DOHH2 (cell line): ENCODE measurements around the gene RNU6-8.

ENCODE experiments used
- CTCF ChIP-seq: fragments of 200-600 bp; sonication (generic); IDR thresholded peaks from one replicate; pipeline ENCODE4 v1.5.1; 2014; ENCODE audit warnings: antibody characterized with exemption, mild to moderate bottlenecking, low read depth, low read length; ENCODE audit not compliant: poor library complexity, severe bottlenecking
- EZH2phosphoT487 ChIP-seq: fragments of 200-600 bp; sonication (generic); IDR thresholded peaks from 2 replicates; pipeline ENCODE4 v1.6.1; 2017; ENCODE audit warnings: borderline replicate concordance, mild to moderate bottlenecking, antibody characterized with exemption, low read length, moderate library complexity, mixed read lengths

- TF ChIP-seq CTCF (no peak), EZH2phosphoT487 (no peak)
Measured at GRCh38 chr14:32197919-32198318, 5.2 kb downstream of the RNU6-8 start.
